ACC112 (cell line): ENCODE results near the gene SYVN1.
"Not testable (repeated sequence)": the region's sequence is repeated elsewhere in the genome, so short reads cannot be mapped to it uniquely, and the experiment has no call there.

Experiments
- H2AFZ ChIP-seq: fragments of 200-600 bp; sonication (generic); one replicate; pipeline ENCODE4 v1.6.0; 2017; ENCODE audit warnings: antibody characterized with exemption, low read length; ENCODE audit not compliant: unreplicated experiment
- H3K27ac ChIP-seq: fragments of 200-600 bp; sonication (generic); 2 replicates; pipeline ENCODE4 v1.5.1; 2014; ENCODE audit warnings: low read depth, mild to moderate bottlenecking, antibody characterized with exemption, low read length, moderate library complexity
- H3K27me3 ChIP-seq: fragments of 200-600 bp; sonication (generic); 2 replicates; pipeline ENCODE4 v1.6.1; 2014; ENCODE audit warnings: mild to moderate bottlenecking, antibody characterized with exemption, low read length, moderate library complexity, mixed read lengths; ENCODE audit not compliant: insufficient read depth
- H3K36me3 ChIP-seq: fragments of 200-600 bp; sonication (generic); 2 replicates; pipeline ENCODE4 v1.6.1; 2016; ENCODE audit warnings: mild to moderate bottlenecking, antibody characterized with exemption, low read length, moderate library complexity, mixed read lengths; ENCODE audit not compliant: insufficient read depth
- H3K4me1 ChIP-seq: fragments of 200-600 bp; sonication (generic); one replicate; pipeline ENCODE4 v1.6.1; 2016; ENCODE audit warnings: low read length, mixed read lengths; ENCODE audit not compliant: insufficient read depth, unreplicated experiment, control insufficient read depth
- H3K4me3 ChIP-seq: fragments of 200-600 bp; sonication (generic); 2 replicates; pipeline ENCODE4 v1.5.1; 2014; ENCODE audit warnings: mild to moderate bottlenecking, low read depth, low read length
- H3K79me2 ChIP-seq: fragments of 200-600 bp; sonication (generic); one replicate; pipeline ENCODE4 v1.6.0; 2016; ENCODE audit warnings: low read length; ENCODE audit not compliant: control insufficient read depth, unreplicated experiment, insufficient read depth

The SYVN1 gene

DNA sequence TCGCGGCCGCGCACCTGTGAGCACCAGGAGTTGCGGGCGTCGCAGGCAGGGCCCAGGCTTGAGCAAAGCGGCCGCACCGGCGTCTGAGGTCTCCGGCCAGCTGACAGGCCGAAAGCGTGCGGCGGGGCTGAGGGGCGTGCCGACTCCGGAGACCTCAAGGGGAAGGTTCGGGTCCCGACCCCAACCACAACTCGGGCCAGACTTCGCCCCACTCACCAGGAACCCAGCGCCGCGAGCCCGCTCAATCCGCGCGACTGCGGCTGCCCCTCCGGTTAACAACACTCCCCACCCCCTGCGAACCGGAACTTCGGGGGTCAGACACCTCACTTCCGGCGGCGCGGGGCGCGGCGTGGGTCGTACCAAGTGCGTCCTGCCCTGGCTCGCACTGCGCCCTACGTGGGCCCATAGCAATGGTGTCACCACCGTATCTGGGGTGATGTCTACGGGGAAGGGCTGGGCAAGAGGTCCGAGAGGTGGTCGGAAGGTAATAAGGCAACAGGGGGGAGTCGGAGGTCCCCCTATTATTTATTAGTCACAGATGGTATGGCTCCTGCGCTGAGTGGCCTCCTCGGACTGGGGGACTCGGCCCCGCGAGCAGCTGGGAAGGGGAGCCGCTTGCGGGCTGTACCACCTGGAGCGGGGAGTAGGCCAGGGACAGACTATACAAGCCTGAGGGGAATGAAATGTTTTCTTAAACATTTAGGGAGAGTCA, at the start of gene SYVN1:
Gene SYVN1, minus strand, starts transcription at position 280 of the 712 bp plus-strand sequence. CDS start 918 bp downstream, outside the sequence.
- Histone ChIP-seq H3K36me3 (peaks cover 3% of the 10 kb centered on the region; the same call in 1 of the 2 replicates), H3K4me1 (peaks cover 6% of the 10 kb centered on the region), H3K79me2 (peaks cover 29% of the 10 kb centered on the region), H2AFZ (peak within 1 kb of the TSS; percentile 46), H3K27me3 (no peaks in the 10 kb centered on the region), H3K4me3 (peak within 1 kb of the TSS; percentile 85), H3K27ac (peak within 1 kb of the TSS; percentile 93)

DNA sequence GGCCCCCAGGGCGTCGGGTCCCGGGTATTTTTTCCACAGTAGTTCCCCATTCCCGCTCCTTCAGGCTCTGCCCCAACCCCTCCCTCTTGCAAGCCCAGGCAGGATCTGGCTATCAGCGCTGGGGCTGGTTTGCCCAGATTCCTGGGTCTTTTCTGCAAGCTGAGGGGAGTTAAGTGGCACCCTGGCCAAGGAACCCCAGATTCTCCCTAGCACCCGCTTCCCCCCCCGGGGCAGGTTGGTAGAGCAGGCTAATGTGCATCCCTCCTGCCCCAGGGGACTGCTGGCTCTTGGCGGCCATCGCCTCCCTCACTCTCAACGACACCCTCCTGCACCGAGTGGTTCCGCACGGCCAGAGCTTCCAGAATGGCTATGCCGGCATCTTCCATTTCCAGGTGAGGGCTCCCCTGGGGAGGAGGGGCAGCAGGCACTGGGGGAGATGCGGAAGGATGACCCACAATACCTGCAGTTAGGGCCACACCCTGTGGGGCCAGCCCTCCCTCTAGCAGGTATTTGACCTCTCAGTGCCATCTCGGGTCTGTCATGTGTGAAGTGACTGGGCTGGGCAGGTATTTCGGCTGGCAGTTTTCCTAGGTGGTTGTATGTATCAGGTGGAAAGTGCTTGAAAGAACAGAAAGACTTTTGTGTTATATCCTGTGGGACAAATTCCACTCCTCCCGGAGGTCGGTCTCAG, 49.0 kb upstream of the SYVN1 start:
- peak overlapping the region; percentile 91 for H3K4me3 ChIP-seq
- no peak overlapping the region for H3K27ac ChIP-seq
- no peak overlapping the region for H2AFZ ChIP-seq
- H3K4me1 ChIP-seq = peaks cover 9% of the 10 kb centered on the region
- no peaks in the 10 kb centered on the region for H3K27me3 ChIP-seq
- peaks cover 33% of the 10 kb centered on the region for H3K79me2 ChIP-seq
- peaks cover 6% of the 10 kb centered on the region; the same call in 1 of the 2 replicates for H3K36me3 ChIP-seq

- H3K27me3 ChIP-seq = no peaks in the 10 kb centered on the region
- H3K4me3 ChIP-seq = peak overlapping the region; percentile 91
- peaks cover 6% of the 10 kb centered on the region; the same call in 1 of the 2 replicates for H3K36me3 ChIP-seq
- peaks cover 9% of the 10 kb centered on the region for H3K4me1 ChIP-seq
- H2AFZ ChIP-seq = peak overlapping the region; percentile 39
- H3K79me2 ChIP-seq = peaks cover 33% of the 10 kb centered on the region
- H3K27ac ChIP-seq = no peak overlapping the region
Observed at GRCh38 chr11:65182258-65183170, 48.2 kb upstream of the SYVN1 start.

DNA sequence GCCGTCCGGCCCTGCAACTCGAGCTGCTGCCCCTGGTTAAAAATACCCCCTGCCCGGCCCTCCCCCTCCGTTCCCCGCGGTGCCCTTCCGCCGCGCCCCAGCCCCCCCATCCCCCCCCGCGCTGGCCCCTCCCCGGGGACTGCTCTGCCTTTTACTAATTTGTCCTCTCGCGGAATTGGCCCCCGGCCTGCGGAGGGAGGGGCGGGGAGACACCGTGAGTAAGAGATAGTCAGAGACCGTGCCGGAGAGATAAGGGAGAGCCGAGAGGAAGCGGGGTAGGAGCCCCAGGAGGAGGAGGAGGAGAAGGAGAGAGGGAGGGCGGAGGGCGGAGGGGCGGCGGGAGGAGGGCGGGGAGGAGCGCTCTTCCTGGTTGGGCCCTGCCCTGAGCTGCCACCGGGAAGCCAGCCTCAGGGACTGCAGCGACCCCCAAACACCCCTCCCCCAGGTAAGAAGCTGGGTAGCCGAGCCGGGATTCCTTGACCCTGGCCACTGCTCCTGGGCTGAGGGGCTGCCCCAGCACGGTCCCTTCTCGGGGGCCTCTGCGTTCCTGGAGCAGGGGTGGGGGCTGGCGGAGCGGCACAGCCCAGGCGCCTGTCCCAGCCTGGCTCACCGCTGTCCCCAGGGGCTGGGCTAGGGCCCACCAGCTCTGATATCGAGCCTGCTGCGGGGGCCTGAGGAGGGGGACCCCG, 47.4 kb upstream of the SYVN1 start, which contains the start of gene CAPN1:
Gene CAPN1, plus strand, starts transcription at position 360 of the 689 bp plus-strand sequence. CDS start 774 bp downstream, outside the sequence.
- Histone ChIP-seq H3K27me3 (no peaks in the 10 kb centered on the region), H3K36me3 (peaks cover 2% of the 10 kb centered on the region; the same call in 1 of the 2 replicates), H3K79me2 (peaks cover 33% of the 10 kb centered on the region), H2AFZ (peak within 1 kb of the TSS; percentile 76), H3K4me1 (peaks cover 9% of the 10 kb centered on the region), H3K4me3 (peak within 1 kb of the TSS; percentile 91), H3K27ac (no peak within 1 kb of the TSS)

DNA sequence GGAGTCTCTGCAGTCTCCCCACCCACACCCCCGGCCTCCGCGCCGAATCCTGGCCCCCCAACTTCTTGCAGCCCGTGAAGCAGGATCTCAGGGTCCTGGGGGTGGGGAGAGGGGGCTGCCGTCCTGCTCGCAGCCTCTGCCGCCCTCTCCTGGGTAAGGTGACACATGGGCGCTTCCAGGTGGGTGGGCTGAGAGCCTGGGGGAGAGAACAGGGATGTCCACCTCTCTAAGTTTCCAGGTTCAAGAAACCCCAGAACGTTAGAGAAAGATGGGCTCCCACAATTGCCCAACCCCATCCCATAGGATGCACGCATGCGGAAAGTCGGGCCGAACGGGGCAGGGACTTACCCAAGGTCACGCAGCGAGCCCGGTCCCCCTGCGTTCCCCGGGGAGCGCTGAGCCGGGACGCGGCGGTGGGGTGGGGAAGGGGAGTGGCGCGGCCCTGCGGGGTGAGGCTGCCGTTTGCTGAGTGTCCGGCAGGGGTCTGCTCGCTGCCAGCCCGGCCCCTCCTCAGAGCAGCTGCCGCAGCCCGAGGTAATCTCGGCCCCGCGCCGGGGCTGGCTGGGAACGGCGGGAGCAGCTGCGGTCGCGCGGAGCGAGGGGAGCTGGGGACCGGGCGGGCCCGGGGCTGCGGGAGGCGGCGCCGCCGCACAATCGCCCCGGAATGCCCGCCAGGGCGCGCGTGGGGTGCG, 46.7 kb upstream of the SYVN1 start:
- Histone ChIP-seq H3K27ac (no peak overlapping the region), H3K4me1 (peaks cover 9% of the 10 kb centered on the region), H2AFZ (peak overlapping the region; percentile 76), H3K79me2 (peaks cover 33% of the 10 kb centered on the region), H3K4me3 (peak overlapping the region; percentile 91), H3K36me3 (no peaks in the 10 kb centered on the region), H3K27me3 (no peaks in the 10 kb centered on the region)

- not testable (repeated sequence) for H3K4me1 ChIP-seq, H3K27me3 ChIP-seq, H2AFZ ChIP-seq, H3K27ac ChIP-seq, H3K4me3 ChIP-seq, H3K36me3 ChIP-seq, H3K79me2 ChIP-seq
Observed at GRCh38 chr11:65174571-65175010, 40.3 kb upstream of the SYVN1 start.

DNA sequence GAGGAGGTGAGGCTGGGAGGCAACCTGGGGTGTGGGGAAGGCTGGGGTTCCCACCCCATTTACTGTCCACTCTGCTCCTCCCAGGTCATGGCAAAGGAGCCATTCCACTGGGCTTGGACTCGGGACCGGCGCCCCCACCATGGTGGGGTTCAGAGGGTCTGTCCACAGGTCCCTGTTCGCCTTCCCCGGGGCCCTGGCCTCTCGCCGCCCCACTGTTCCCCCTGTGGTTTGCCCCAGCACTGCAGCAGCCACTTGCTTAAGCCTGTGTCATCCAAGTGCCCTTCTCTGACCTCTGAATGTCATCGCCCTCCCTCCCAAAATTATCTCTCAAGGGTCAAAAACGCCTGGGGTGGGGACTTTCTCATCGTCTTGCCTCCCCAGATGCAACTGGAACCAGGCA, 38.3 kb upstream of the SYVN1 start:
- no peaks in the 10 kb centered on the region for H3K4me1 ChIP-seq
- H3K4me3 ChIP-seq = no peak overlapping the region
- no peak overlapping the region for H2AFZ ChIP-seq
- no peak overlapping the region for H3K27ac ChIP-seq
- H3K36me3 ChIP-seq = no peaks in the 10 kb centered on the region
- no peaks in the 10 kb centered on the region for H3K79me2 ChIP-seq
- no peaks in the 10 kb centered on the region for H3K27me3 ChIP-seq

DNA sequence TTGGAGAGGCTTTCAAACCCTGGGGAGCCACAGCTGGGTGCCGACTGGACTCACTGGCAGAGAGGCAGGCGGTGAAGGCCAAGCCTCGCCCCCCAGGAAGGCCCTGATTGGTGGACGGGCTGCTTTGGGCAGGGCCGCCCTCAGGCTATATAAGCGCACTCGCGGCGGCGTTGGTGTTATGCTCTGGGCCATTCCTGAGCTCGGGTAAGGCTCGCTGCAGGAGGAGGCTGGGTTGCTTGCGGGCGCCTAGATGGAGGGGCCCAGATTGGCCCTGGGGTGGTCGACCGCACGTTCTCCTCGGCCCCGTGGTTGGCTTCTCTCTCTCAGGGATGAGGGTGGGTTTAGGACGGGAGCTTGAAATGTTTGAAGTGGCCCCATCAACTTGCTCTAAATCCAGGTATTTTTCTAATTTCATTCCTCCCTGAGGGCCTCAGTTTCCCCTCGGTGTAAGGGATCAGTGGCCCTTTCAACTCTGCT, 35.8 kb upstream of the SYVN1 start, which contains the start of gene SPDYC:
Gene SPDYC, plus strand, starts transcription at position 176 of the 477 bp plus-strand sequence. CDS start 1,125 bp downstream, outside the sequence.
- Histone ChIP-seq H3K36me3 (no peaks in the 10 kb centered on the region), H3K4me3 (no peak within 1 kb of the TSS), H3K79me2 (no peaks in the 10 kb centered on the region), H3K4me1 (peaks cover 7% of the 10 kb centered on the region), H2AFZ (peak within 1 kb of the TSS; percentile 75), H3K27me3 (no peaks in the 10 kb centered on the region), H3K27ac (no peak within 1 kb of the TSS)

DNA sequence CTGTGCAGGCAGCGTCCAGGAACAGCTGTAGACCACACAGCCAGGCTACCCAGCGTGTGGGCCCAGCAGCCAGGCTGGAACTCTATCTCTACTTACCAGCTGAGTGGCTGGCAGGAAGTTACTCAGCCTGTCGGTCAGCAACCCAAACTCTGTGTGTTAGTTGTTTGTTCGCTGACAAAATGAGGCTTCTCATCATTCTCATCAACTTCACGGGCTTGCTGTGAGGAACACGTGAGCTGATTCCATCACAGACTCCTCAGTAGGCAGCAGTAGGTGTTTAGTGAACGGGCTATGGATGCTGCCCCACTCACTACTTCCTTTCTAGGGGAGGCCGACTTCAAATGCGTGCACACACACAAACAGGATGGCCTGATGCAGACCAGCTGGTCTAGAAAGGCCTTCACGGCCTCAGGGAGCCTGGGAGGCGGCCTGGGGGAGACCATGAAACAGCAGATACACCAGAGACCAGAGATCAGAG, 34.9 kb upstream of the SYVN1 start:
- Histone ChIP-seq H2AFZ (peak overlapping the region; percentile 75), H3K4me3 (no peak overlapping the region), H3K27ac (no peak overlapping the region), H3K79me2 (no peaks in the 10 kb centered on the region), H3K36me3 (no peaks in the 10 kb centered on the region), H3K27me3 (no peaks in the 10 kb centered on the region), H3K4me1 (peaks cover 7% of the 10 kb centered on the region)
